ENCODE measurements around the gene BTN2A1. TPM values are rescaled to one million over a fixed set of nuclear protein-coding genes. Genes with fewer than 3 reads are reported as not detected.
"Not testable (repeated sequence)": the region's sequence is repeated elsewhere in the genome, so short reads cannot be mapped to it uniquely, and the experiment has no call there.

Gene BTN2A1
- total and polyA plus RNA-seq, 2 of the 13 experiments (the other 11 are each of a cell fraction or from before 2014, with no cell fraction given): 16.4 to 30.4 TPM

GRCh38 chr6:26418795-26419194 lies 39.0 kb upstream of the BTN2A1 start (continued):
- TF ChIP-seq ARID5B (CRISPR knock-in tag; IDR thresholded peaks at IDR 0.05) (peak; percentile 52; the same call in 1 of the 2 replicates), PPARG (CRISPR knock-in tag; conservative IDR thresholded peaks at IDR 0.05) (peak; percentile 90), SOX6 (CRISPR knock-in tag; IDR thresholded peaks at IDR 0.05) (peak; percentile 36; the same call in 1 of the 2 replicates), SOX5 (CRISPR knock-in tag; IDR thresholded peaks at IDR 0.05; ENCODE audit: borderline replicate concordance) (0 out of 2 replicates have a peak, but pooled peaks have one; percentile 13), ZBTB7B (CRISPR knock-in tag; IDR thresholded peaks at IDR 0.05) (0 out of 2 replicates have a peak, but pooled peaks have one; percentile 32), EP300 (IDR thresholded peaks at IDR 0.05; ENCODE audit: low read depth in 2 of 2, low read length in 2 of 2) (peak in 1 of 2 experiments; percentile 28; a peak in 1 of 4 replicates), BCL6 (CRISPR knock-in tag; IDR thresholded peaks at IDR 0.05) (0 out of 2 replicates have a peak, but pooled peaks have one; percentile 36), HNF4G (IDR thresholded peaks at IDR 0.05; ENCODE audit: borderline replicate concordance, low read depth, low read length) (peak; percentile 73; the same call in 1 of the 2 replicates)
- not testable (repeated sequence) for TF ChIP-seq SOX6 (IDR thresholded peaks at IDR 0.05); EP300 (CRISPR knock-in tag; IDR thresholded peaks at IDR 0.05; ENCODE audit: borderline replicate concordance); HNF4G (CRISPR knock-in tag; IDR thresholded peaks at IDR 0.05; ENCODE audit: borderline replicate concordance, low read depth)
